ENCODE results near the gene IVL. TPM values are rescaled to one million over a fixed set of nuclear protein-coding genes. Genes with fewer than 3 reads are reported as not detected.
A peak's percentile ranks its signal among the peaks of the same experiment; 100 is the strongest.

The IVL gene
- total RNA-seq = not detected

- H3K27ac Mint-ChIP-seq = no peak within 1 kb of the TSS
- H3K4me3 Mint-ChIP-seq = no peak within 1 kb of the TSS
- H3K36me3 Mint-ChIP-seq = no peaks in the 10 kb centered on the region
- ChIA-PET CTCF (interaction anchor here (1.6 kb wide), 1 partner anchor 37 kb away, joined by 4 read pairs; no protein-coding TSS in a partner anchor), POLR2A (no interaction called here)
- H3K4me1 Mint-ChIP-seq (ENCODE audit: low read depth) = peaks cover 6% of the 10 kb centered on the region
- H3K27me3 Mint-ChIP-seq = peaks cover 42% of the 10 kb centered on the region
- intact Hi-C loops (cut with micrococcal nuclease) = no loop called here
- no peaks in the 10 kb centered on the region for H3K9me3 Mint-ChIP-seq
- DNase-seq = no peak
These were observed at the start of gene IVL for GRCh38 chr1:152907686-152908601. IVL (plus strand) TSS chr1:152908546; CDS start chr1:152909798, 1,252 bp downstream.

GRCh38 chr1:152859696-152860095 lies 48.6 kb upstream of the IVL start, which contains the start of gene LCE7A:
LCE7A (plus strand) TSS chr1:152859996; CDS start chr1:152860698, 702 bp downstream.
- POLR2A ChIA-PET = no interaction called here
- Mint-ChIP-seq H3K4me1 (ENCODE audit: low read depth) (no peaks in the 10 kb centered on the region), H3K9me3 (no peaks in the 10 kb centered on the region), H3K27ac (no peak within 1 kb of the TSS), H3K36me3 (no peaks in the 10 kb centered on the region), H3K4me3 (no peak within 1 kb of the TSS), H3K27me3 (peaks cover 14% of the 10 kb centered on the region)
- intact Hi-C loops (cut with micrococcal nuclease) = no loop called here
- CTCF ChIA-PET = interaction anchor here (1.5 kb wide), 1 partner anchor 18 kb away, joined by 3 read pairs; the partner anchor contains the start of gene SMCP
- no peak for DNase-seq

- intact Hi-C loops (cut with micrococcal nuclease) = no loop called here
- no peaks in the 10 kb centered on the region for H3K36me3 Mint-ChIP-seq
- H3K4me3 Mint-ChIP-seq = no peak overlapping the region
- POLR2A ChIA-PET = no interaction called here
- H3K9me3 Mint-ChIP-seq = no peaks in the 10 kb centered on the region
- CTCF ChIA-PET = interaction anchor here (1.3 kb wide), 1 partner anchor 10 kb away, joined by 6 read pairs; no protein-coding TSS in a partner anchor
- H3K27ac Mint-ChIP-seq = no peak overlapping the region
- no peaks in the 10 kb centered on the region for H3K4me1 Mint-ChIP-seq (ENCODE audit: low read depth)
- peaks cover 14% of the 10 kb centered on the region for H3K27me3 Mint-ChIP-seq
- DNase-seq = no peak
These were observed 48.2 kb upstream of the IVL start for GRCh38 chr1:152860129-152860528.

- Mint-ChIP-seq H3K27me3 (peaks cover 14% of the 10 kb centered on the region), H3K4me1 (ENCODE audit: low read depth) (no peaks in the 10 kb centered on the region), H3K36me3 (no peaks in the 10 kb centered on the region), H3K27ac (no peak overlapping the region), H3K9me3 (no peaks in the 10 kb centered on the region), H3K4me3 (no peak overlapping the region)
- CTCF ChIA-PET = interaction anchor here (1.1 to 1.3 kb wide), 2 partner anchors 9 to 14 kb away, joined by 3 to 6 read pairs; no protein-coding TSS in a partner anchor
- DNase-seq = no peak
- POLR2A ChIA-PET = no interaction called here
- intact Hi-C loops (cut with micrococcal nuclease) = no loop called here
These were observed 47.0 kb upstream of the IVL start for GRCh38 chr1:152861374-152861773.

GRCh38 chr1:152864443-152864842 lies 43.9 kb upstream of the IVL start:
- Mint-ChIP-seq H3K4me3 (no peak overlapping the region), H3K27ac (no peak overlapping the region), H3K4me1 (ENCODE audit: low read depth) (no peaks in the 10 kb centered on the region), H3K36me3 (no peaks in the 10 kb centered on the region), H3K27me3 (peaks cover 11% of the 10 kb centered on the region), H3K9me3 (no peaks in the 10 kb centered on the region)
- no peak for DNase-seq
- POLR2A ChIA-PET = no interaction called here
- CTCF ChIA-PET = interaction anchor here (1.4 kb wide), 1 partner anchor 25 kb away, joined by 3 read pairs; no protein-coding TSS in a partner anchor
- intact Hi-C loops (cut with micrococcal nuclease) = no loop called here

DNA sequence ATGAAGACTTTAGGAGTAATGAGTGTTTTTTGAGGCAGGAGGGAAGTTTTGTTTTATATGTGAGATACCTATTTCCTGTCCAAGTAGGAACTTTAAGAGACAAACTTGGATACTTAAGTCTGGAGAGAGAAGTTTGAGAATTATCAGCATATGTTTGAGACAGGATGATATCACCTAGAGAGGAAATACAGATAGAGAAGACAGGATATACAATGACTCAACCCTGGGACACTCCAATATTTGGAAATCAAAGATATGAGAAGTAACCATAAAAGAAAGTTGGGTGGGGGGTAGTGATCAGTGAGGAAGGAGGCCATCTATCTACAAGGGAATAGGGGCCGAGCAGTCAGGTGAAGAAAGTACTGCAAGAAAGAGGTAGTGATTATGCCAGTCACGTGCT lies 42.0 kb upstream of the IVL start:
- H3K4me1 Mint-ChIP-seq (ENCODE audit: low read depth) = no peaks in the 10 kb centered on the region
- DNase-seq = no peak
- H3K4me3 Mint-ChIP-seq = no peak overlapping the region
- intact Hi-C loops (cut with micrococcal nuclease) = no loop called here
- no peak overlapping the region for H3K27ac Mint-ChIP-seq
- H3K27me3 Mint-ChIP-seq = peaks cover 9% of the 10 kb centered on the region
- no peaks in the 10 kb centered on the region for H3K36me3 Mint-ChIP-seq
- POLR2A ChIA-PET = no interaction called here
- CTCF ChIA-PET = no interaction called here
- no peaks in the 10 kb centered on the region for H3K9me3 Mint-ChIP-seq

- DNase-seq = peak; percentile 72
- intact Hi-C loops (cut with micrococcal nuclease) = loop anchor here (2.0 to 5.0 kb wide), 2 partner anchors 57 to 417 kb away; no protein-coding TSS in a partner anchor
- H3K27me3 Mint-ChIP-seq = peaks cover 5% of the 10 kb centered on the region
- ChIA-PET CTCF (interaction anchor here (0.7 to 2.0 kb wide), 16 partner anchors 8 to 365 kb away, joined by 3 to 12 read pairs (median 4); partner anchors contain the start of genes IVL and SMCP), POLR2A (no interaction called here)
- H3K27ac Mint-ChIP-seq = no peak overlapping the region
- no peak overlapping the region for H3K4me3 Mint-ChIP-seq
- no peaks in the 10 kb centered on the region for H3K9me3 Mint-ChIP-seq
- H3K36me3 Mint-ChIP-seq = no peaks in the 10 kb centered on the region
- H3K4me1 Mint-ChIP-seq (ENCODE audit: low read depth) = no peaks in the 10 kb centered on the region
These were observed 38.4 kb upstream of the IVL start for GRCh38 chr1:152869808-152870419.

DNA sequence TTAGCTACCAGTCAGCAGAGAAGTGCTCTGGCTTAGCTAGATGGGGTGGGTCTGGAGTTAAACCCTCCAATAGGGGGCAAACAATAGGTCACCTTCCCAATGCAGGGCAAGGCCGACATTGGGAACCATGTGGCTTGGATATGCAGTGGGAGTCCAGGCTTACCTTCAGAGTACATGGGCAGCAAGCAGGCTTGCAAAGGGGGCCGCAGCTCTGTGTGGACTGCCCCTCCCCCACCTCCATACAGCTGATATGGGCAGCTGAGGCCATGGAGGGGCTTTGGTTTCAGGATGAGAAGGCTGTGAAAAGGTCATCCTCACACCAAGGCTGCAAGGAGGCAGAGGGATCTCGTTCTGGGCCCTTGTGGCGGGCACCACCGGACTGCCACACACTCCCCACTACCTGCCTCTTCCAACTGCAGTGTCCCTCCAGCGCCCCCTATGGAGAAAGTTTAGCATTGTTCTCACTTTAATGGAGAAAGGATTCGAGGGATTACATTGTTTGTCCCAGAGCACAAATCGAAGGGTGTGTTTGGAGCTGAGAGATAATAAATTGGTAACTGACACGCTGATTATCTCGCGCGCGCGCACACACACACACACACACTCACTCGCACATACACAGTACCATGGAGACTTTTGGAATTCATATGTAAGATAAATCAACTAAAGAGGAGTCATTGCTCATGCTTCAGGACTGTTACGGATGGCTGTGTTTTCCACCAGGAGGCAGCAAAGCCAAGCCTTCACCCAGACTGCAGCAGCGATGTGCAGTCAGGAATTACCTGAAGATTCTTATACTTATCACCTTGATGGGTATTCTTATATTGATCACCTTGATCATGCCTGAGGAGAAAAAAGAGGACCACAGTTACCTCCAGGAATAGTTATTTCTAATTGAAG lies 37.3 kb upstream of the IVL start:
- CTCF ChIA-PET = interaction anchor here (0.6 to 2.0 kb wide), 15 partner anchors 10 to 364 kb away, joined by 3 to 12 read pairs (median 4); partner anchors contain the start of gene IVL
- no peak for DNase-seq
- H3K27ac Mint-ChIP-seq = no peak overlapping the region
- POLR2A ChIA-PET = no interaction called here
- H3K4me1 Mint-ChIP-seq (ENCODE audit: low read depth) = no peaks in the 10 kb centered on the region
- H3K9me3 Mint-ChIP-seq = no peaks in the 10 kb centered on the region
- peaks cover 8% of the 10 kb centered on the region for H3K27me3 Mint-ChIP-seq
- H3K4me3 Mint-ChIP-seq = no peak overlapping the region
- no peaks in the 10 kb centered on the region for H3K36me3 Mint-ChIP-seq
- intact Hi-C loops (cut with micrococcal nuclease) = loop anchor here (1.0 to 5.0 kb wide), 3 partner anchors 56 to 416 kb away; no protein-coding TSS in a partner anchor

DNA sequence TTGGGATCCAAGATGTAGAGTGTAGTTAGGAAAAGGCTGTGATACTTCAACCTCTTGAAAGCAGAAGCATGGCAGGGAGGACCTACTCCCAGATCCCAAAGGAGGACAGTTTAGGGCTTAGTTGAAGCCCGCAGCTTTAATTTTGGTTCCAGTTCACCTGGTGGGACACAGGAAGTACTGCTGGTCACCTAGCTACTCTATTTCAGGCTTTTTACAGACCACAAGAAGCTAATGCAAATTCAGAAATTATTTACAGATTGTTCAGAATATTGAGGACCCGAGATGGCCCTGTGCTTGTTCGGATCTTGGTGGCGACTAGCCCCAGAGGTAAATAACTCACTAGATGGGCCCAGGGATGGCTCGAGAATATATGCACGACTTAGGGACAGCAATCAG lies 36.6 kb upstream of the IVL start:
- H3K4me1 Mint-ChIP-seq (ENCODE audit: low read depth) = no peaks in the 10 kb centered on the region
- H3K27me3 Mint-ChIP-seq = peaks cover 8% of the 10 kb centered on the region
- intact Hi-C loops (cut with micrococcal nuclease) = loop anchor here (1.0 to 5.0 kb wide), 3 partner anchors 55 to 416 kb away; no protein-coding TSS in a partner anchor
- ChIA-PET POLR2A (no interaction called here), CTCF (interaction anchor here (1.7 to 1.9 kb wide), 2 partner anchors 218 to 348 kb away, joined by 5 to 7 read pairs; no protein-coding TSS in a partner anchor)
- H3K36me3 Mint-ChIP-seq = no peaks in the 10 kb centered on the region
- no peak for DNase-seq
- H3K27ac Mint-ChIP-seq = no peak overlapping the region
- H3K4me3 Mint-ChIP-seq = no peak overlapping the region
- no peaks in the 10 kb centered on the region for H3K9me3 Mint-ChIP-seq

- H3K27me3 Mint-ChIP-seq = peaks cover 9% of the 10 kb centered on the region
- no peak overlapping the region for H3K4me3 Mint-ChIP-seq
- intact Hi-C loops (cut with micrococcal nuclease) = loop anchor here (5.0 kb wide), 1 partner anchor 414 kb away; no protein-coding TSS in a partner anchor
- no peaks in the 10 kb centered on the region for H3K4me1 Mint-ChIP-seq (ENCODE audit: low read depth)
- no peaks in the 10 kb centered on the region for H3K9me3 Mint-ChIP-seq
- no peak for DNase-seq
- CTCF ChIA-PET = no interaction called here
- POLR2A ChIA-PET = no interaction called here
- H3K27ac Mint-ChIP-seq = no peak overlapping the region
- H3K36me3 Mint-ChIP-seq = no peaks in the 10 kb centered on the region
These were observed 34.9 kb upstream of the IVL start for GRCh38 chr1:152873495-152873894.

- peaks cover 6% of the 10 kb centered on the region for H3K4me1 Mint-ChIP-seq (ENCODE audit: low read depth)
- no peaks in the 10 kb centered on the region for H3K9me3 Mint-ChIP-seq
- intact Hi-C loops (cut with micrococcal nuclease) = no loop called here
- ChIA-PET CTCF (no interaction called here), POLR2A (no interaction called here)
- H3K27ac Mint-ChIP-seq = no peak overlapping the region
- H3K27me3 Mint-ChIP-seq = peaks cover 6% of the 10 kb centered on the region
- no peaks in the 10 kb centered on the region for H3K36me3 Mint-ChIP-seq
- DNase-seq = no peak
- H3K4me3 Mint-ChIP-seq = no peak overlapping the region
These were observed 31.5 kb upstream of the IVL start for GRCh38 chr1:152876827-152877226.
